Body of pancreas (tissue), 4 donors: ENCODE results near the gene ATL1.

Source experiments
- POLR2A ChIP-seq, 3 donors: fragments of 450-650 bp; IDR thresholded peaks; one replicate each; pipeline ENCODE4 v1.6.1; 2016; ENCODE audit warnings: antibody characterized with exemption in 3 of 3, mild to moderate bottlenecking in 2 of 3
- TF ChIP-seq, protein P1 (sequence below), 7 experiments: fragments of 450-650 bp in 4 of 7; fragments of 200-600 bp in 3 of 7; sonication (generic) in 3 of 7; IDR thresholded peaks; one replicate each; pipeline ENCODE4 v1.5.1; 2016 to 2019; ENCODE audit warnings: antibody characterized with exemption in 7 of 7

DNA sequence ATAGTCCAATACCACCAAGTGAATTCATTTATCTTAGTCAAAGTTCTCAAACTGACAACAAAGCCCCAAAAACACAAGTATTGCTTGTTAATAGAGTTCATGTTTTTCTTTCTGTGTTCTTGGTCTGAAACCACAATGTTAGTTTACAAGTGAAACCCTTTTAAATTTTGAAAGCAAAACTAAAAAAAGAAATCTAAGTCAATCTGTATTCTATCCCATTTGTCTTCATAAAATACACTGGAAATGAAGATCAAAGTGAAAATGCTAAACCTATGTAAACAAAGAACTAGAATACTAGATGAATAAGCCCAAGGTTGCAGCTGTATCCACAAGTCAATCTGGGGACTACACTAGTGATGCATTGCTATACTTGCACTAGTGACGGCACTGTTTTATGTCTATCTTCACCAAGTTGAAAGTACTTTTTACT is 38.0 kb upstream of the ATL1 start:
- no peak for TF ChIP-seq POLR2A (IDR thresholded peaks at IDR 0.05)
- TF ChIP-seq, protein P1, sequence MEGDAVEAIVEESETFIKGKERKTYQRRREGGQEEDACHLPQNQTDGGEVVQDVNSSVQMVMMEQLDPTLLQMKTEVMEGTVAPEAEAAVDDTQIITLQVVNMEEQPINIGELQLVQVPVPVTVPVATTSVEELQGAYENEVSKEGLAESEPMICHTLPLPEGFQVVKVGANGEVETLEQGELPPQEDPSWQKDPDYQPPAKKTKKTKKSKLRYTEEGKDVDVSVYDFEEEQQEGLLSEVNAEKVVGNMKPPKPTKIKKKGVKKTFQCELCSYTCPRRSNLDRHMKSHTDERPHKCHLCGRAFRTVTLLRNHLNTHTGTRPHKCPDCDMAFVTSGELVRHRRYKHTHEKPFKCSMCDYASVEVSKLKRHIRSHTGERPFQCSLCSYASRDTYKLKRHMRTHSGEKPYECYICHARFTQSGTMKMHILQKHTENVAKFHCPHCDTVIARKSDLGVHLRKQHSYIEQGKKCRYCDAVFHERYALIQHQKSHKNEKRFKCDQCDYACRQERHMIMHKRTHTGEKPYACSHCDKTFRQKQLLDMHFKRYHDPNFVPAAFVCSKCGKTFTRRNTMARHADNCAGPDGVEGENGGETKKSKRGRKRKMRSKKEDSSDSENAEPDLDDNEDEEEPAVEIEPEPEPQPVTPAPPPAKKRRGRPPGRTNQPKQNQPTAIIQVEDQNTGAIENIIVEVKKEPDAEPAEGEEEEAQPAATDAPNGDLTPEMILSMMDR (IDR thresholded peaks at IDR 0.05) = no peak
